K562 (cell line): ENCODE data around the gene RBM17. TPM values are rescaled to one million over a fixed set of nuclear protein-coding genes. Genes with fewer than 3 reads are reported as not detected.

ENCODE experiments used
- ATAC-seq: fragments of 200-7000 bp; cut with Tn5 transposase; 3 replicates; pipeline ENCODE4 v1.9.1; 2020; ENCODE audit warnings: moderate library complexity
- BruUV-seq: library from RNA; stranded (reverse); fragments of 400-500 nt; replicated peaks from 2 replicates; lab custom pipeline; 2021; lab: Mats Ljungman, UMichigan
- CTCF ChIA-PET: fragments of 300-600 bp; formaldehyde crosslinking; extraction: SDS; loops from one replicate; lab custom pipeline; 2021; ENCODE audit warnings: low intra/inter-chr PET ratio; lab: Yijun Ruan, JAX
- POLR2A ChIA-PET: fragments of 300-600, 350-650 bp; sonication (Branson Sonifier 250); formaldehyde crosslinking; extraction: SDS; loops from one replicate; lab custom pipeline; 2021; ENCODE audit warnings: antibody characterized with exemption, inconsistent platforms; lab: Yijun Ruan, JAX
- DNase-seq, 4 experiments: peaks; one replicate each; pipeline versions ENCODE4 v3.0.0 to v3.0.0-alpha.2; 2011 to 2018; ENCODE audit warnings: low spot score in 3 of 4, mixed read lengths in 3 of 4; ENCODE audit errors: extremely low read depth in 1 of 4
- FAIRE-seq: peaks from 2 replicates; lab custom pipeline; 2011; peaks lifted over from hg19 to GRCh38; lab: Jason Lieb, UNC
- H2AFZ ChIP-seq: 2 replicates; pipeline ENCODE4 v1.6.0; 2011; ENCODE audit warnings: low read depth, low read length, control low read depth, inconsistent platforms
- H3K27ac ChIP-seq: fragments of 200-600 bp; 3 replicates; pipeline ENCODE4 v1.8.0; 2011; ENCODE audit warnings: low read depth, mild to moderate bottlenecking, control low read depth, inconsistent platforms, low read length, moderate library complexity, mixed read lengths; ENCODE audit errors: extremely low read depth
- H3K27me3 ChIP-seq, 2 experiments: fragments of 300-600 bp in 1 of 2; 2 replicates in 1 of 2; 3 replicates in 1 of 2; pipeline versions ENCODE4 v1.6.0 to v1.8.0; 2011; ENCODE audit warnings: inconsistent platforms in 2 of 2, low read length in 2 of 2, mild to moderate bottlenecking in 1 of 2, mixed read lengths in 1 of 2, moderate library complexity in 1 of 2; ENCODE audit not compliant: control insufficient read depth in 2 of 2, insufficient read depth in 2 of 2
- H3K36me3 ChIP-seq: fragments of 300-600 bp; 3 replicates; pipeline ENCODE4 v1.8.0; 2011; ENCODE audit warnings: mild to moderate bottlenecking, low read length, inconsistent platforms; ENCODE audit not compliant: control insufficient read depth, insufficient read depth
- H3K4me1 ChIP-seq, 2 experiments: fragments of 200-600 bp in 1 of 2; replicated peaks in 1 of 2; 2 replicates in 1 of 2; 3 replicates in 1 of 2; pipeline versions ENCODE4 v1.5.1 to v1.8.0; 2011; ENCODE audit warnings: inconsistent platforms in 2 of 2, low read length in 2 of 2, mild to moderate bottlenecking in 1 of 2, mixed read lengths in 1 of 2, moderate library complexity in 1 of 2; ENCODE audit not compliant: control insufficient read depth in 2 of 2, insufficient read depth in 2 of 2
- H3K4me2 ChIP-seq: 2 replicates; pipeline ENCODE4 v1.6.1; 2011; ENCODE audit warnings: low read length, control low read depth, inconsistent platforms, mixed read lengths; ENCODE audit not compliant: insufficient read depth
- H3K4me3 ChIP-seq: fragments of 200-600 bp; sonication (generic), shearing (Covaris generic); 2 replicates; pipeline ENCODE4 v1.5.1; 2016; ENCODE audit warnings: control low read depth, inconsistent platforms
- H3K79me2 ChIP-seq: fragments of 200-600 bp; 3 replicates; pipeline ENCODE4 v1.8.0; 2011; ENCODE audit warnings: low read length, inconsistent platforms; ENCODE audit not compliant: control insufficient read depth, insufficient read depth
- H3K9ac ChIP-seq, 2 experiments: 2 replicates each; pipeline versions ENCODE4 v1.6.0 to v1.6.1; 2011; ENCODE audit warnings: low read depth in 2 of 2, low read length in 2 of 2, control low read depth in 1 of 2, inconsistent platforms in 1 of 2, mild to moderate bottlenecking in 1 of 2, mixed read lengths in 1 of 2; ENCODE audit not compliant: insufficient read depth in 1 of 2
- H3K9me1 ChIP-seq: one replicate; pipeline ENCODE4 v1.6.0; 2011; ENCODE audit warnings: inconsistent platforms, mild to moderate bottlenecking, low read length, moderate library complexity; ENCODE audit not compliant: control insufficient read depth, insufficient read depth
- H3K9me3 ChIP-seq: replicated peaks from 2 replicates; pipeline ENCODE4 v1.5.1; 2011; ENCODE audit warnings: low read depth, low read length, inconsistent platforms; ENCODE audit not compliant: control insufficient read depth, insufficient read depth
- H4K20me1 ChIP-seq: replicated peaks from 2 replicates; pipeline ENCODE4 v1.6.1; 2011; ENCODE audit warnings: low read length, inconsistent platforms, mixed read lengths; ENCODE audit not compliant: control insufficient read depth, insufficient read depth
- ADNP ChIP-seq: fragments of 200-800 bp; sonication (Bioruptor generic); IDR thresholded peaks from 2 replicates; pipeline ENCODE4 v1.6.1; 2016; ENCODE audit warnings: missing genetic modification characterization, missing compliant biosample characterization
- BCOR ChIP-seq: fragments of 450-650 bp; IDR thresholded peaks from 2 replicates; pipeline ENCODE4 v1.6.1; 2016
- CBX2 ChIP-seq: fragments of 200-600 bp; sonication (generic); IDR thresholded peaks from one replicate; pipeline ENCODE4 v1.6.1; 2012; ENCODE audit warnings: mild to moderate bottlenecking, low read length, inconsistent platforms; ENCODE audit not compliant: insufficient read depth, poor library complexity, severe bottlenecking
- DACH1 ChIP-seq: fragments of 450-650 bp; IDR thresholded peaks from 2 replicates; pipeline ENCODE4 v1.6.1; 2018; ENCODE audit not compliant: partially characterized antibody
- KDM1A ChIP-seq, 2 experiments: fragments of 450-650 bp; IDR thresholded peaks; 2 replicates each; pipeline ENCODE4 v1.6.1; 2016; ENCODE audit warnings: mild to moderate bottlenecking in 2 of 2
- PRMT5 ChIP-seq: sonication (generic); formaldehyde crosslinking; IDR thresholded peaks from 2 replicates; pipeline ENCODE4 v1.5.0; 2020; ENCODE audit warnings: missing genetic modification reagents
- RBM25 ChIP-seq: fragments of 200-400 bp; formaldehyde crosslinking; IDR thresholded peaks from 2 replicates; pipeline ENCODE4 v1.6.1; 2018; ENCODE audit warnings: low read length, low read depth, moderate library complexity; ENCODE audit not compliant: severe bottlenecking
- SAFB2 ChIP-seq: fragments of 200-400 bp; formaldehyde crosslinking; IDR thresholded peaks from 2 replicates; pipeline ENCODE4 v1.6.1; 2018; ENCODE audit warnings: borderline replicate concordance, low read length, low read depth, moderate library complexity; ENCODE audit not compliant: severe bottlenecking
- WGBS: fragments of 100-300 bp; shearing (Covaris generic); methylation state at CpG from one replicate; pipeline ENCODE4 v1.1.6; 2016; ENCODE audit warnings: low coverage, mixed read lengths; ENCODE audit not compliant: insufficient coverage; ENCODE audit errors: missing lambda C conversion rate; 5-methylcytosine and 5-hydroxymethylcytosine counted together
- in situ Hi-C: fragments of 300-500 bp; cut with MboI; formaldehyde crosslinking; loops from 4 replicates; pipeline ENCODE4 v1.15.0; 2018; ENCODE audit warnings: inconsistent platforms, mixed read lengths
- intact Hi-C: fragments of 100-400 bp; cut with micrococcal nuclease; formaldehyde crosslinking; loops from 2 replicates; pipeline ENCODE4 v1.14.2; 2022
- polyA plus RNA-seq, 8 experiments: library from polyadenylated mRNA; depleted of rRNA in 4 of 8; stranded (reverse) in 5 of 8; unstranded in 3 of 8; fragments of >200 nt; fragmentation: Nextera tagmentation in 2 of 8; fragmentation: Illumina TruSeq in 1 of 8; extraction: Ambion mirVana in 2 of 8; extraction: Trizol in 1 of 8; gene quantifications; 2 replicates each; pipeline versions ENCODE4 v1.2.1 to v1.2.3, GENCODE V29; 2011 to 2014; ENCODE audit warnings: inconsistent platforms in 1 of 8, missing spikeins in 1 of 8
- total RNA-seq, 7 experiments: library from RNA; depleted of rRNA in 6 of 7; stranded (reverse); fragments of >200 nt in 6 of 7; fragmentation: Illumina TruSeq in 2 of 7; extraction: Trizol in 2 of 7; gene quantifications; 2 replicates each; pipeline versions ENCODE4 v1.2.1 to v1.2.3, GENCODE V29; 2011 to 2021; ENCODE audit warnings: low replicate concordance in 1 of 7

The RBM17 gene
- total and polyA plus RNA-seq, 9 of the 15 experiments (the other 6 are each of a cell fraction or from before 2014, with no cell fraction given) = 23.6 to 217 (median 124) TPM

DNA sequence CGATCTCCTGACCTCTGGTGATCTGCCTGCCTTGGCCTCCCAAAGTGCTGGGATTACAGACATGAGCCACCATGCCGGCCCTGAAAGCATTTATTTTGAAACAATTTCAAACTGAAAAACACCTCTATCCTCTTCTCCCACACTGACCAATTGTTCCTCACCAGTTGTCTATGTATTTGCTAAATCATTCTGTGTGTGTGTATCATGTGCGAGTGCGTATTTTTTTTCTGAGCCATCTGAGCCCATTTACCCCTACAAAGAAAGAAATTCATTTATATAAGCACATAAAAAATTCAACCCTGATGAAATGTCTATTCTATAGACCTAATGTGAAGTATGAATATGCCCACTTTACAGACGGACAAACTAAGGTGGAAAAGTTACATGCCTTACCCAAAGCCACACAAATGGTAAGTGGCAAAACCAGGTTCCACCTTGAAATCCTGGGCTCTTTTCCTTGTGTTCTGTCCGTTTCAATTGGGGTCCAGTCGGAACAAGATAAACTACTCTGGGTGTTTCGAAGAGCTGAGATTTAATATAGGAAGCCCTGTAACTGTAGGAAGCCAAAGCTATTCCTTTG is 46.8 kb downstream of the RBM17 start:
- in situ Hi-C loops (no loop called here), intact Hi-C loops (no loop called here)
- 8% methylated on average over 8 of the region's 8 CpGs for WGBS
- Histone ChIP-seq H3K9me1 (no peaks in the 10 kb centered on the region), H4K20me1 (no peaks in the 10 kb centered on the region; the same call in 1 of the 2 replicates), H3K4me3 (no peak overlapping the region), H3K4me2 (no peak overlapping the region), H3K36me3 (no peaks in the 10 kb centered on the region), H2AFZ (no peak overlapping the region), H3K4me1 (peaks cover 6 to 14% of the 10 kb centered on the region in 2 experiments; a peak in 3 of 5 replicates), H3K27ac (no peak overlapping the region), H3K9ac (no peak overlapping the region), H3K79me2 (no peaks in the 10 kb centered on the region), H3K9me3 (no peaks in the 10 kb centered on the region), H3K27me3 (peaks cover 45 to 79% of the 10 kb centered on the region in 2 experiments)
- CTCF ChIA-PET = no interaction called here
- no TSS peak for BruUV-seq
- POLR2A ChIA-PET = interaction anchor here (1.3 to 1.7 kb wide), 2 partner anchors 8 to 11 kb away, joined by 4 to 10 read pairs; no protein-coding TSS in a partner anchor
- no peak for ATAC-seq
- no peak for FAIRE-seq
- no peak for DNase-seq
- TF ChIP-seq RBM25 (peak; percentile 85), BCOR (peak; percentile 79), CBX2 (peak; percentile 91), PRMT5 (CRISPR knock-in tag) (no peak), DACH1 (no peak), ADNP (0 out of 2 replicates have a peak, but pooled peaks have one; percentile 64), KDM1A (IDR thresholded peaks at IDR 0.05) (peak; percentile 59 to 62; a peak in 3 of 4 replicates), SAFB2 (no peak)
